Endodermal cell (in vitro differentiated cells): ENCODE results near the gene RAB34. TPM values are rescaled to one million over a fixed set of nuclear protein-coding genes. Genes with fewer than 3 reads are reported as not detected.

Experiments
- DNase-seq: peaks from one replicate; pipeline ENCODE4 v3.0.0-alpha.2; 2017
- H3K27ac ChIP-seq: 2 replicates; pipeline ENCODE4 v1.5.1; 2013; ENCODE audit warnings: mild to moderate bottlenecking, low read depth, low read length, moderate library complexity
- H3K27me3 ChIP-seq: 2 replicates; pipeline ENCODE4 v1.6.1; 2013; ENCODE audit warnings: mild to moderate bottlenecking, low read length, moderate library complexity; ENCODE audit not compliant: insufficient read depth, control insufficient read depth, poor library complexity, severe bottlenecking
- H3K36me3 ChIP-seq: 2 replicates; pipeline ENCODE4 v1.7.0; 2013; ENCODE audit warnings: mild to moderate bottlenecking, low read length, moderate library complexity; ENCODE audit not compliant: control insufficient read depth, insufficient read depth
- H3K4me1 ChIP-seq: one replicate; pipeline ENCODE4 v1.7.0; 2013; ENCODE audit warnings: low read length; ENCODE audit not compliant: control insufficient read depth, insufficient read depth
- H3K4me3 ChIP-seq: 2 replicates; pipeline ENCODE4 v1.5.1; 2013; ENCODE audit warnings: mild to moderate bottlenecking, low read length, moderate library complexity
- H3K9ac ChIP-seq: 2 replicates; pipeline ENCODE4 v1.6.1; 2013; ENCODE audit warnings: mild to moderate bottlenecking, low read length, moderate library complexity; ENCODE audit not compliant: poor library complexity, severe bottlenecking; ENCODE audit errors: extremely low read depth
- H3K9me3 ChIP-seq: 2 replicates; pipeline ENCODE4 v1.6.1; 2013; ENCODE audit warnings: mild to moderate bottlenecking, low read length, moderate library complexity; ENCODE audit not compliant: control insufficient read depth
- H3K27ac Mint-ChIP-seq: 2 replicates; pipeline ENCODE4 v1.8.0; 2020; ENCODE audit warnings: mixed read lengths
- H3K27me3 Mint-ChIP-seq: 2 replicates; pipeline ENCODE4 v1.8.0; 2021; ENCODE audit warnings: mild to moderate bottlenecking, mixed read lengths; ENCODE audit not compliant: insufficient read depth
- H3K36me3 Mint-ChIP-seq: 2 replicates; pipeline ENCODE4 v1.8.0; 2020; ENCODE audit warnings: low read depth, mixed read lengths
- H3K4me1 Mint-ChIP-seq: 2 replicates; pipeline ENCODE4 v1.8.0; 2020; ENCODE audit warnings: mixed read lengths
- H3K4me3 Mint-ChIP-seq: 2 replicates; pipeline ENCODE4 v1.8.0; 2020; ENCODE audit warnings: mild to moderate bottlenecking, moderate library complexity, mixed read lengths
- H3K9me3 Mint-ChIP-seq: 2 replicates; pipeline ENCODE4 v1.8.0; 2020; ENCODE audit warnings: mild to moderate bottlenecking, mixed read lengths
- CTCF ChIP-seq: fragments of 200-600 bp; sonication (generic); conservative IDR thresholded peaks from 2 replicates; pipeline ENCODE4 v1.5.0; 2021; ENCODE audit warnings: antibody characterized with exemption, mild to moderate bottlenecking
- WGBS, 2 experiments: methylation state at CpG; one replicate each; pipeline versions ENCODE4 v1.1.5 to v1.1.7; 2013; ENCODE audit warnings: missing lambda C conversion rate in 2 of 2, mixed read lengths in 1 of 2; ENCODE audit not compliant: insufficient coverage in 1 of 2, insufficient read length in 1 of 2; 5-methylcytosine and 5-hydroxymethylcytosine counted together
- total RNA-seq, 2 donors: library from RNA; stranded (reverse); fragmentation: NEBNext Ultra II Directional in 1 of 2; extraction: Animal tissue kit (Norgen Biotek cat#: 25700) in 1 of 2; gene quantifications; 2 replicates in 1 of 2; 3 replicates in 1 of 2; pipeline ENCODE4 v1.2.1, GENCODE V29; 2021

The RAB34 gene
- total RNA-seq, 2 donors from 2014 or later = 111 to 112 TPM

GRCh38 chr17:28685366-28685765, 32.3 kb downstream of the RAB34 start:
- no peaks in the 10 kb centered on the region for H3K4me1 Mint-ChIP-seq
- no peak overlapping the region for H3K27ac ChIP-seq
- no peak for TF ChIP-seq CTCF
- 91 to 95% methylated on average over 4 to 5 of the region's 5 CpGs for WGBS, 2 experiments
- no peaks in the 10 kb centered on the region for H3K9me3 ChIP-seq
- H3K36me3 ChIP-seq = peaks cover 95% of the 10 kb centered on the region
- H3K36me3 Mint-ChIP-seq = peaks cover 92% of the 10 kb centered on the region
- no peak overlapping the region for H3K27ac Mint-ChIP-seq
- H3K27me3 Mint-ChIP-seq = no peaks in the 10 kb centered on the region
- no peak overlapping the region for H3K4me3 Mint-ChIP-seq
- H3K9me3 Mint-ChIP-seq = no peaks in the 10 kb centered on the region
- H3K27me3 ChIP-seq = no peaks in the 10 kb centered on the region
- no peak overlapping the region for H3K9ac ChIP-seq
- H3K4me1 ChIP-seq = no peaks in the 10 kb centered on the region
- no peak for DNase-seq
- no peak overlapping the region for H3K4me3 ChIP-seq

GRCh38 chr17:28684963-28685362, 32.7 kb downstream of the RAB34 start:
- Mint-ChIP-seq H3K9me3 (no peaks in the 10 kb centered on the region), H3K4me3 (no peak overlapping the region), H3K27me3 (no peaks in the 10 kb centered on the region), H3K27ac (no peak overlapping the region), H3K4me1 (no peaks in the 10 kb centered on the region), H3K36me3 (peaks cover 88% of the 10 kb centered on the region)
- H3K27ac ChIP-seq = no peak overlapping the region
- TF ChIP-seq CTCF = no peak
- no peak overlapping the region for H3K4me3 ChIP-seq
- DNase-seq = no peak
- no peaks in the 10 kb centered on the region for H3K9me3 ChIP-seq
- peaks cover 92% of the 10 kb centered on the region for H3K36me3 ChIP-seq
- 88 to 90% methylated on average over 2 to 3 of the region's 3 CpGs for WGBS, 2 experiments
- H3K9ac ChIP-seq = no peak overlapping the region
- H3K4me1 ChIP-seq = no peaks in the 10 kb centered on the region
- no peaks in the 10 kb centered on the region for H3K27me3 ChIP-seq

- 97% methylated on average over 5 to 11 of the region's 11 CpGs for WGBS, 2 experiments
- H3K9me3 ChIP-seq = no peaks in the 10 kb centered on the region
- Mint-ChIP-seq H3K4me1 (no peaks in the 10 kb centered on the region), H3K9me3 (no peaks in the 10 kb centered on the region), H3K4me3 (no peak overlapping the region), H3K36me3 (peaks cover 80% of the 10 kb centered on the region), H3K27me3 (no peaks in the 10 kb centered on the region), H3K27ac (no peak overlapping the region)
- no peak overlapping the region for H3K9ac ChIP-seq
- peaks cover 82% of the 10 kb centered on the region for H3K36me3 ChIP-seq
- DNase-seq = no peak
- no peak overlapping the region for H3K27ac ChIP-seq
- H3K4me1 ChIP-seq = no peaks in the 10 kb centered on the region
- TF ChIP-seq CTCF = no peak
- H3K27me3 ChIP-seq = no peaks in the 10 kb centered on the region
- no peak overlapping the region for H3K4me3 ChIP-seq
Measured at GRCh38 chr17:28682655-28683054, 35.0 kb downstream of the RAB34 start.
